Large intestine (tissue), 3 donors: ENCODE data around the gene PNPO. TPM values are rescaled to one million over a fixed set of nuclear protein-coding genes. Genes with fewer than 3 reads are reported as not detected.

Source experiments
- DNase-seq, 2 donors: peaks; one replicate each; pipeline versions ENCODE4 v3.0.0 to v3.0.0-alpha.2; 2013
- H3K27ac ChIP-seq: one replicate; pipeline ENCODE4 v1.5.1; 2013; ENCODE audit warnings: low read length
- H3K27me3 ChIP-seq: 2 replicates; pipeline ENCODE4 v1.6.1; 2013; ENCODE audit warnings: low read length; ENCODE audit not compliant: control insufficient read depth, insufficient read depth
- H3K36me3 ChIP-seq: 2 replicates; pipeline ENCODE4 v1.6.1; 2013; ENCODE audit warnings: low read length; ENCODE audit not compliant: control insufficient read depth, insufficient read depth
- H3K4me1 ChIP-seq: one replicate; pipeline ENCODE4 v1.6.1; 2013; ENCODE audit warnings: low read length; ENCODE audit not compliant: control insufficient read depth, insufficient read depth
- H3K4me3 ChIP-seq: one replicate; pipeline ENCODE4 v1.5.1; 2013; ENCODE audit warnings: low read length
- H3K9me3 ChIP-seq: one replicate; pipeline ENCODE4 v1.6.1; 2013; ENCODE audit warnings: mild to moderate bottlenecking, low read depth, low read length, moderate library complexity; ENCODE audit not compliant: control insufficient read depth
- WGBS: methylation state at CpG from one replicate; pipeline ENCODE4 v1.1.5; 2013; ENCODE audit warnings: low lambda C conversion rate; ENCODE audit not compliant: insufficient coverage; 5-methylcytosine and 5-hydroxymethylcytosine counted together
- polyA plus RNA-seq: library from polyadenylated mRNA; unstranded; fragments of 120-200 nt; gene quantifications from one replicate; pipeline ENCODE4 v1.2.1, GENCODE V29; 2013

PNPO gene
- polyA plus RNA-seq, 1 donor, result 38.7 TPM

- H3K27ac ChIP-seq, result no peak overlapping the region
- no peaks in the 10 kb centered on the region for H3K27me3 ChIP-seq
- H3K4me3 ChIP-seq, result no peak overlapping the region
- WGBS, result no CpG with 5 or more reads among the region's 8 CpGs
- H3K4me1 ChIP-seq, result peaks cover 23% of the 10 kb centered on the region
- peaks cover 45% of the 10 kb centered on the region for H3K36me3 ChIP-seq
- H3K9me3 ChIP-seq, result no peaks in the 10 kb centered on the region
- no peak for DNase-seq
Observed at GRCh38 chr17:47973541-47973940, 32.2 kb downstream of the PNPO start.

- Histone ChIP-seq H3K27me3 (no peaks in the 10 kb centered on the region), H3K27ac (no peak overlapping the region), H3K9me3 (no peaks in the 10 kb centered on the region), H3K4me1 (peaks cover 10% of the 10 kb centered on the region), H3K36me3 (peaks cover 63% of the 10 kb centered on the region), H3K4me3 (no peak overlapping the region)
- no peak for DNase-seq
- WGBS, result no CpG with 5 or more reads among the region's 15 CpGs
Observed at GRCh38 chr17:47975189-47975822, 33.9 kb downstream of the PNPO start.

DNA sequence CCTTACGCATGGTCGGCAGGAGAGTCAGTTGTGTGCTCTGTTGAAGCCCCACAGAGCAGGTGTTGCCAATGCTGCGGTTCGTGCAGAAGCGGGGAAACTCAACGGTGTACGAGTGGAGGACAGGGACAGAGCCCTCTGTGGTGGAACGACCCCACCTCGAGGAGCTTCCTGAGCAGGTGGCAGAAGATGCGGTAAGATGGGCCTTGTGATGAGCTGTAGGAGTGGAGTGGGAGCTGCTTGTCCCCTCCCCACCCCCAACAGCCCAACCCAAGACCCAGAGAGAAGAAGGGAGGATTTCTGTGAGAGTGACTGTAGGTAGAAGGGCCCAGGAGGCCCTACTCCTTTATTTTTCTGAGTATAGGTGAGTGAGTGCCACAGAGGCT lies 34.4 kb downstream of the PNPO start:
- H3K4me1 ChIP-seq, result peaks cover 10% of the 10 kb centered on the region
- H3K27me3 ChIP-seq, result no peaks in the 10 kb centered on the region
- no peak for DNase-seq
- no peak overlapping the region for H3K27ac ChIP-seq
- H3K36me3 ChIP-seq, result peaks cover 68% of the 10 kb centered on the region
- WGBS, result no CpG with 5 or more reads among the region's 10 CpGs
- no peaks in the 10 kb centered on the region for H3K9me3 ChIP-seq
- no peak overlapping the region for H3K4me3 ChIP-seq

- no CpG with 5 or more reads among the region's 7 CpGs for WGBS
Observed at GRCh38 chr17:47978324-47978723, 37.0 kb downstream of the PNPO start.

DNA sequence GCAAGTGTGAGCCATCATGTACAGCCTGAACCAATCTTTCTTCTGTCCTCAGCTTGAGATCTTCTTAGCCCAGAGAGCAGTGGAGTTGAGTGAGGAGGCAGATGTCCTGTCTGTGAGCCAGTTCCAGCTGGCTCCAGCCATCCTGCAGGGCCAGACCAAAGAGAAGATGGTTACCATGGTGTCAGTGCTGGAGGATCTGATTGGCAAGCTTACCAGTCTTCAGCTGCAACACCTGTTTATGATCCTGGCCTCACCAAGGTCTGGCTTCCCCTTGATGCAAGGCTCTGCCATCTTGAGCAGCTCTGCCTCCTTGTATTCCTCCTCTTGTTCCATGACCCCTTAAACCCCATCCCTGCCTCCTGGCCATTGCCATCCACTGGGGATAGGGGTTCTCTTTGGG lies 39.2 kb downstream of the PNPO start:
- Histone ChIP-seq H3K4me1 (peaks cover 3% of the 10 kb centered on the region), H3K9me3 (no peaks in the 10 kb centered on the region), H3K4me3 (no peak overlapping the region), H3K36me3 (peaks cover 75% of the 10 kb centered on the region), H3K27ac (no peak overlapping the region), H3K27me3 (no peaks in the 10 kb centered on the region)
- no peak for DNase-seq

More at GRCh38 chr17:47978324-47978723, 37.0 kb downstream of the PNPO start:
- H3K27ac ChIP-seq, result no peak overlapping the region
- H3K4me3 ChIP-seq, result no peak overlapping the region
- peaks cover 91% of the 10 kb centered on the region for H3K36me3 ChIP-seq
- H3K9me3 ChIP-seq, result no peaks in the 10 kb centered on the region
- H3K27me3 ChIP-seq, result no peaks in the 10 kb centered on the region
- DNase-seq, result peak in 1 of 2 donors; percentile 31
- H3K4me1 ChIP-seq, result peaks cover 3% of the 10 kb centered on the region

DNA sequence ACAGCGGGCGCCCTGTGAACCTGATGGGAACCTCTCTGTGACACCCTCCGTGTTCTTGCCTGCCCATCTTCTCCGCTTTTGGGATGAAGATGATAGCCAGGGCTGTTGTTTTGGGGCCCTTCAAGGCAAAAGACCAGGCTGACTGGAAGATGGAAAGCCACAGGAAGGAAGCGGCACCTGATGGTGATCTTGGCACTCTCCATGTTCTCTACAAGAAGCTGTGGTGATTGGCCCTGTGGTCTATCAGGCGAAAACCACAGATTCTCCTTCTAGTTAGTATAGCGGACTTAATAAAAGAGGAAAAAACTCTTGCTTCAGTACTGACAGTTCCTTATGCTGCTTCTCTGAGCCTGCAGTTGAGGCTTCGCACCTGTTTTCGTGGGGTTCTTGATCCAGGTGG lies 40.1 kb downstream of the PNPO start:
- Histone ChIP-seq H3K36me3 (peaks cover 65% of the 10 kb centered on the region), H3K4me3 (no peak overlapping the region), H3K27ac (no peak overlapping the region), H3K27me3 (no peaks in the 10 kb centered on the region), H3K4me1 (peaks cover 3% of the 10 kb centered on the region), H3K9me3 (no peaks in the 10 kb centered on the region)
- no peak for DNase-seq
- WGBS, result no CpG with 5 or more reads among the region's 9 CpGs

DNA sequence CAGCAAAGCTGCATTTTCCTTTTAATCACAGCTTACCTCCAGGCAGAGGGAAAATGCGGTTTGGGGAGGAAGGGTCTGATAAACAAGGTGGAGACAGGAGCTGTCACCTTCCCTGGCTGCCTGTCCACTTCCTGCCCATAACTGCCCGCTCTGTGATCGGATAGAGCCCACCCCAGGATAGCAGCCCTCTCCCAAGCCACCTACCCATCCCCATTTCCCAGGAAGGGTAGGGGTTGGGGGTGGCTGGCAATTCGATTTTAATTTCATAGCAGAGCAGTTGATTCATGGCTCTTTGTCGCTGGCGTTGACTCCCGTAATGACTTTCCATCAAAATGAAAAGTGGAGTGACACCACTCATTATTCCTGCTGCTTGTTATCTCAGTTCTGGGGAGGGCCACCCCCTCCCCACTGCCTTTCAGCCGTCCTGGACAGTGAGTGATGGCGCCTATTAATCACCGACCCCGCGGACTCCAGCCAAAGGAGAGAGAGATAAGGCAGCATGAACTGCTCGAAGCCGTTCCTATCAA lies 40.8 kb downstream of the PNPO start:
- H3K36me3 ChIP-seq, result peaks cover 62% of the 10 kb centered on the region
- no CpG with 5 or more reads among the region's 14 CpGs for WGBS
- H3K27ac ChIP-seq, result no peak overlapping the region
- no peak for DNase-seq
- H3K4me3 ChIP-seq, result no peak overlapping the region
- peaks cover 5% of the 10 kb centered on the region for H3K4me1 ChIP-seq
- no peaks in the 10 kb centered on the region for H3K27me3 ChIP-seq
- no peaks in the 10 kb centered on the region for H3K9me3 ChIP-seq

GRCh38 chr17:47982645-47983390 lies 41.4 kb downstream of the PNPO start:
- Histone ChIP-seq H3K4me3 (no peak overlapping the region), H3K27me3 (peaks cover under 1% of the 10 kb centered on the region), H3K27ac (no peak overlapping the region), H3K9me3 (no peaks in the 10 kb centered on the region), H3K36me3 (peaks cover 57% of the 10 kb centered on the region), H3K4me1 (peaks cover 9% of the 10 kb centered on the region)
- WGBS, result no CpG with 5 or more reads among the region's 9 CpGs
- no peak for DNase-seq

GRCh38 chr17:47983492-47984223 lies 42.3 kb downstream of the PNPO start:
- Histone ChIP-seq H3K9me3 (no peaks in the 10 kb centered on the region), H3K4me1 (peaks cover 13% of the 10 kb centered on the region), H3K36me3 (peaks cover 51% of the 10 kb centered on the region), H3K4me3 (no peak overlapping the region), H3K27me3 (peaks cover 2% of the 10 kb centered on the region), H3K27ac (no peak overlapping the region)
- no peak for DNase-seq
- no CpG with 5 or more reads among the region's 11 CpGs for WGBS

DNA sequence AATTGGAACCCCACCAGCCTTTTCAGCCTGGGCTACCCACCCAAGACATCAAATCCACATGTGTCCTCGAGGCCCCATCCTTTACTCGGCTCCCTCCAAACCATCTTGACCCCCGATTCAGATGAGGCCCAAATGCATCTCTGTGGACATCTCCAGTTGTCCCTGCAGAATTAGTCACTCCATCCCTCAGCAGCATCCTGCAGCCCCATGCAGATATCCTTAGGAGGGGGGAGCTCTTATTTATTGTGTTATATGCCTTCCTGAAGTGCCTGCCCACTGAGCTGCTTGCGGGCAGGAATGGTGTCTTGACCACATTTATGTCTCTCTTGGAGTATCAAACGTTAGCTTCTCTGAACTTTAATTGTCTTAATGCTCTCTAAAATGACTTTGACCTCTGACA lies 45.1 kb downstream of the PNPO start:
- Histone ChIP-seq H3K36me3 (peaks cover 22% of the 10 kb centered on the region), H3K9me3 (no peaks in the 10 kb centered on the region), H3K27ac (no peak overlapping the region), H3K4me1 (peaks cover 13% of the 10 kb centered on the region), H3K27me3 (peaks cover 2% of the 10 kb centered on the region), H3K4me3 (no peak overlapping the region)
- WGBS, result 54% methylated on average over 2 of the region's 5 CpGs
- no peak for DNase-seq
